ENCODE measurements around the gene SLC30A5.
"Not testable (repeated sequence)": the region's sequence is repeated elsewhere in the genome, so short reads cannot be mapped to it uniquely, and the experiment has no call there.

The SLC30A5 gene

DNA sequence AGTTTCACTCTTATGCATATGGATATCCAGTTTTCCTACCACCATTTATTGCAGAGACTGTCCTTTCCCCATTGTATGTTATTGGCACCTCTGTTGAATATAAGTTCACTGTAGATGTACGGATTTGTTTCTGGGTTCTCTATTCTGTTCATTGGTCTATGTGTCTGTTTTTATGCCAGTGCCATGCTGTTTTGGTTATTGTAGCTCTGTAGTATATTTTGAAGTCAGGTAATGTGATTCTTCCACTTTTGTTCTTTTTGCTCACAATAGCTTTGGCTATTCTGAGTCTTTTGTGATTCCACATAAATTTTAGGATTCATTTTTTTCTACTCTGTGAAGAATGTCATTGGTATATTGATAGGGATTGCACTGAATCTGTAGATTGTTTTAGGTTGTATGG lies 47.0 kb downstream of the SLC30A5 start:
- Histone ChIP-seq H3K9ac (no peak overlapping the region), H3K9me3 (ENCODE audit: control insufficient read depth, low read length) (no peaks in the 10 kb centered on the region), H3K27ac (no peak overlapping the region), H2AFZ (no peak overlapping the region), H3K36me3 (ENCODE audit: control insufficient read depth, insufficient read depth, low read length) (no peaks in the 10 kb centered on the region), H3K4me3 (ENCODE audit: low read depth, low read length) (no peak overlapping the region), H3K27me3 (ENCODE audit: control insufficient read depth, insufficient read depth, low read length) (no peaks in the 10 kb centered on the region), H3K4me1 (no peaks in the 10 kb centered on the region), H3K79me2 (no peaks in the 10 kb centered on the region), H3K4me2 (ENCODE audit: low read length) (no peak overlapping the region)
- TF ChIP-seq, protein P1, sequence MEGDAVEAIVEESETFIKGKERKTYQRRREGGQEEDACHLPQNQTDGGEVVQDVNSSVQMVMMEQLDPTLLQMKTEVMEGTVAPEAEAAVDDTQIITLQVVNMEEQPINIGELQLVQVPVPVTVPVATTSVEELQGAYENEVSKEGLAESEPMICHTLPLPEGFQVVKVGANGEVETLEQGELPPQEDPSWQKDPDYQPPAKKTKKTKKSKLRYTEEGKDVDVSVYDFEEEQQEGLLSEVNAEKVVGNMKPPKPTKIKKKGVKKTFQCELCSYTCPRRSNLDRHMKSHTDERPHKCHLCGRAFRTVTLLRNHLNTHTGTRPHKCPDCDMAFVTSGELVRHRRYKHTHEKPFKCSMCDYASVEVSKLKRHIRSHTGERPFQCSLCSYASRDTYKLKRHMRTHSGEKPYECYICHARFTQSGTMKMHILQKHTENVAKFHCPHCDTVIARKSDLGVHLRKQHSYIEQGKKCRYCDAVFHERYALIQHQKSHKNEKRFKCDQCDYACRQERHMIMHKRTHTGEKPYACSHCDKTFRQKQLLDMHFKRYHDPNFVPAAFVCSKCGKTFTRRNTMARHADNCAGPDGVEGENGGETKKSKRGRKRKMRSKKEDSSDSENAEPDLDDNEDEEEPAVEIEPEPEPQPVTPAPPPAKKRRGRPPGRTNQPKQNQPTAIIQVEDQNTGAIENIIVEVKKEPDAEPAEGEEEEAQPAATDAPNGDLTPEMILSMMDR (IDR thresholded peaks at IDR 0.05) = no peak

GRCh38 chr5:69148576-69148975 lies 54.8 kb downstream of the SLC30A5 start:
- not testable (repeated sequence) for H2AFZ ChIP-seq; H3K4me1 ChIP-seq; H3K9me3 ChIP-seq (ENCODE audit: control insufficient read depth, low read length); H3K27ac ChIP-seq; H3K36me3 ChIP-seq (ENCODE audit: control insufficient read depth, insufficient read depth, low read length); H3K27me3 ChIP-seq (ENCODE audit: control insufficient read depth, insufficient read depth, low read length); H3K4me3 ChIP-seq (ENCODE audit: low read depth, low read length); H3K4me2 ChIP-seq (ENCODE audit: low read length); H3K9ac ChIP-seq; H3K79me2 ChIP-seq

DNA sequence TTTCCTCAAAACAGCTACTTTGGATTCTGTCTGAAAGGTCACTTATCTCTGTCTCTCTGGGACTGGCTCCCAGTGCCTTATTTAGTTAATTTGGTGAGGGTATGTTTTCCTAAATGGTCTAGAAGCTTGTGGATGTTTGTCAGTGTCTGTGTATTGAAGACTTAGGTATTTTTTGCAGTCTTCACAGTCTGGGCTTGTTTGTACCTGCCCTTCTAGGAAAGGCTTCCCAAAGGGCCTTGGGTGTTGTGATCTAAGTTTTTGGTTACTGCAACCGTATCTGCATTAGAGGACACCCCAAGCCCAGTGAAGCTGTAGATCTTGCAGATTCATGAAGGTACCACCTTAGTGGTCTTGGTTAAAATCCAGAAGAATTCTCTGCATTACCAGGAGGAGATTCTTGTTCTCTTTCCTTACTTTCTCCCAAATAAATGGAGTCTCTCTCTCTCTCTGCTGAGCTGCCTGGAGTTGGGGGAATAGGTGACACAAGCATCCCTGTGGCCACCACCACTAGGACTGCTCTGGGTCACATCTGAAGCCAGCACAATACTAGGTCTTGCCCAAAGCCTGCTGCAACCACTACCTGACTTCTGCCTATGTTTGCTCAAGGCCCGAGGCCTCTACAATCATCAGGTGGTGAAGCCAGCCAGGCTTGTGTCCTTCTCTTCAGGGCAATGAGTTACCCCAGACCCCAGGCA lies 55.3 kb downstream of the SLC30A5 start:
- Histone ChIP-seq H2AFZ (no peak overlapping the region), H3K27me3 (ENCODE audit: control insufficient read depth, insufficient read depth, low read length) (no peaks in the 10 kb centered on the region)
- TF ChIP-seq, protein P1 (IDR thresholded peaks at IDR 0.05) = no peak

GRCh38 chr5:69149676-69150010 lies 55.8 kb downstream of the SLC30A5 start:
- H3K4me3 ChIP-seq (ENCODE audit: low read depth, low read length) = no peak overlapping the region
- H2AFZ ChIP-seq = no peak overlapping the region
- TF ChIP-seq, protein P1 (IDR thresholded peaks at IDR 0.05) = no peak
- no peak overlapping the region for H3K27ac ChIP-seq
- no peaks in the 10 kb centered on the region for H3K36me3 ChIP-seq (ENCODE audit: control insufficient read depth, insufficient read depth, low read length)
- H3K79me2 ChIP-seq = no peaks in the 10 kb centered on the region
- no peaks in the 10 kb centered on the region for H3K9me3 ChIP-seq (ENCODE audit: control insufficient read depth, low read length)
- no peak overlapping the region for H3K9ac ChIP-seq
- H3K4me2 ChIP-seq (ENCODE audit: low read length) = no peak overlapping the region
- H3K27me3 ChIP-seq (ENCODE audit: control insufficient read depth, insufficient read depth, low read length) = no peaks in the 10 kb centered on the region
- H3K4me1 ChIP-seq = no peaks in the 10 kb centered on the region

More for the DNA sequence above, 55.3 kb downstream of the SLC30A5 start:
- Histone ChIP-seq H3K4me1 (no peaks in the 10 kb centered on the region), H3K79me2 (no peaks in the 10 kb centered on the region), H3K36me3 (ENCODE audit: control insufficient read depth, insufficient read depth, low read length) (no peaks in the 10 kb centered on the region), H3K4me2 (ENCODE audit: low read length) (no peak overlapping the region), H3K9ac (no peak overlapping the region), H3K27ac (no peak overlapping the region), H3K4me3 (ENCODE audit: low read depth, low read length) (no peak overlapping the region), H3K9me3 (ENCODE audit: control insufficient read depth, low read length) (no peaks in the 10 kb centered on the region)

GRCh38 chr5:69152731-69153130 lies 58.9 kb downstream of the SLC30A5 start:
- Histone ChIP-seq H3K27ac (no peak overlapping the region), H3K36me3 (ENCODE audit: control insufficient read depth, insufficient read depth, low read length) (no peaks in the 10 kb centered on the region), H3K9me3 (ENCODE audit: control insufficient read depth, low read length) (no peaks in the 10 kb centered on the region), H3K79me2 (no peaks in the 10 kb centered on the region), H3K4me3 (ENCODE audit: low read depth, low read length) (no peak overlapping the region), H3K4me1 (no peaks in the 10 kb centered on the region), H3K27me3 (ENCODE audit: control insufficient read depth, insufficient read depth, low read length) (no peaks in the 10 kb centered on the region), H3K9ac (no peak overlapping the region), H2AFZ (no peak overlapping the region), H3K4me2 (ENCODE audit: low read length) (no peak overlapping the region)
- TF ChIP-seq, protein P1 (IDR thresholded peaks at IDR 0.05) = no peak

Measured in parathyroid adenoma (tissue), 2 donors.